Prostate gland (tissue), 2 donors: ENCODE data around the gene CFAP100. TPM values are rescaled to one million over a fixed set of nuclear protein-coding genes. Genes with fewer than 3 reads are reported as not detected.

Experiments used
- DNase-seq: peaks from one replicate; pipeline ENCODE4 v3.0.0-alpha.2; 2019; ENCODE audit warnings: low spot score
- H3K27ac ChIP-seq, 2 donors: fragments of 200-600 bp; sonication (generic); 2 replicates each; pipeline ENCODE4 v1.5.1; 2017 to 2019
- H3K27me3 ChIP-seq: fragments of 200-600 bp; sonication (generic); replicated peaks from 2 replicates; pipeline ENCODE4 v1.5.1; 2019; ENCODE audit not compliant: insufficient read depth
- H3K36me3 ChIP-seq, 2 donors: fragments of 200-600 bp; sonication (generic); 1 replicate in 1 of 2; 2 replicates in 1 of 2; pipeline versions ENCODE4 v1.5.1 to v1.8.1; 2017 to 2019
- H3K4me1 ChIP-seq: fragments of 200-600 bp; sonication (generic); replicated peaks from 2 replicates; pipeline ENCODE4 v1.5.1; 2019
- H3K4me3 ChIP-seq, 2 donors: fragments of 200-600 bp; sonication (generic); 2 replicates each; pipeline ENCODE4 v1.5.1; 2017 to 2019
- H3K9me3 ChIP-seq: fragments of 200-600 bp; sonication (generic); 2 replicates; pipeline ENCODE4 v1.5.1; 2017
- POLR2A ChIP-seq: fragments of 450-650 bp; IDR thresholded peaks from one replicate; pipeline ENCODE4 v1.6.1; 2016; ENCODE audit warnings: antibody characterized with exemption, mild to moderate bottlenecking
- POLR2AphosphoS5 ChIP-seq: sonication (generic); formaldehyde crosslinking; IDR thresholded peaks from one replicate; pipeline ENCODE4 v1.6.1; 2017; ENCODE audit warnings: antibody characterized with exemption
- WGBS: methylation state at CpG from one replicate; pipeline ENCODE4 v1.1.5; 2018; 5-methylcytosine and 5-hydroxymethylcytosine counted together
- intact Hi-C: fragments of 100-400 bp; cut with DNase I; formaldehyde crosslinking; loops from one replicate; pipeline ENCODE4 v1.14.2; 2022
- total RNA-seq, 2 donors: library from RNA; depleted of rRNA; stranded (reverse); fragments of >200 nt; gene quantifications; one replicate each; pipeline ENCODE4 v1.1.0, GENCODE V29; 2016
- TF ChIP-seq, protein P1 (sequence below), 4 experiments: fragments of 200-600 bp in 2 of 4; fragments of 450-650 bp in 2 of 4; sonication (generic) in 2 of 4; IDR thresholded peaks; 1 replicate in 3 of 4; 2 replicates in 1 of 4; pipeline ENCODE4 v1.5.1; 2016 to 2019; ENCODE audit warnings: antibody characterized with exemption in 4 of 4, mild to moderate bottlenecking in 2 of 4, moderate library complexity in 2 of 4

The CFAP100 gene
- total RNA-seq, 2 donors from 2014 or later, result 2.3 TPM; not detected in 1

- no peak overlapping the region for H3K27ac ChIP-seq
- no peaks in the 10 kb centered on the region for H3K27me3 ChIP-seq
- intact Hi-C loops, result no loop called here
- no peaks in the 10 kb centered on the region for H3K36me3 ChIP-seq
- H3K4me1 ChIP-seq, result no peaks in the 10 kb centered on the region
- H3K4me3 ChIP-seq, result no peak overlapping the region
- H3K9me3 ChIP-seq, result no peaks in the 10 kb centered on the region
- DNase-seq, result no peak
- 88% methylated on average over 9 of the region's 9 CpGs for WGBS
- TF ChIP-seq POLR2A (no peak), POLR2AphosphoS5 (no peak)
- TF ChIP-seq, protein P1, sequence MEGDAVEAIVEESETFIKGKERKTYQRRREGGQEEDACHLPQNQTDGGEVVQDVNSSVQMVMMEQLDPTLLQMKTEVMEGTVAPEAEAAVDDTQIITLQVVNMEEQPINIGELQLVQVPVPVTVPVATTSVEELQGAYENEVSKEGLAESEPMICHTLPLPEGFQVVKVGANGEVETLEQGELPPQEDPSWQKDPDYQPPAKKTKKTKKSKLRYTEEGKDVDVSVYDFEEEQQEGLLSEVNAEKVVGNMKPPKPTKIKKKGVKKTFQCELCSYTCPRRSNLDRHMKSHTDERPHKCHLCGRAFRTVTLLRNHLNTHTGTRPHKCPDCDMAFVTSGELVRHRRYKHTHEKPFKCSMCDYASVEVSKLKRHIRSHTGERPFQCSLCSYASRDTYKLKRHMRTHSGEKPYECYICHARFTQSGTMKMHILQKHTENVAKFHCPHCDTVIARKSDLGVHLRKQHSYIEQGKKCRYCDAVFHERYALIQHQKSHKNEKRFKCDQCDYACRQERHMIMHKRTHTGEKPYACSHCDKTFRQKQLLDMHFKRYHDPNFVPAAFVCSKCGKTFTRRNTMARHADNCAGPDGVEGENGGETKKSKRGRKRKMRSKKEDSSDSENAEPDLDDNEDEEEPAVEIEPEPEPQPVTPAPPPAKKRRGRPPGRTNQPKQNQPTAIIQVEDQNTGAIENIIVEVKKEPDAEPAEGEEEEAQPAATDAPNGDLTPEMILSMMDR (IDR thresholded peaks at IDR 0.05), result no peak
Observed at GRCh38 chr3:126452213-126452612, 57.5 kb downstream of the CFAP100 start.

GRCh38 chr3:126454025-126454424, 59.3 kb downstream of the CFAP100 start:
- WGBS, result 77% methylated on average over 1 of the region's 1 CpG
- DNase-seq, result no peak
- Histone ChIP-seq H3K9me3 (no peaks in the 10 kb centered on the region), H3K27ac (no peak overlapping the region), H3K4me1 (no peaks in the 10 kb centered on the region), H3K36me3 (no peaks in the 10 kb centered on the region), H3K4me3 (no peak overlapping the region), H3K27me3 (no peaks in the 10 kb centered on the region)
- intact Hi-C loops, result no loop called here
- TF ChIP-seq, protein P1 (IDR thresholded peaks at IDR 0.05), result no peak
- no peak for TF ChIP-seq POLR2AphosphoS5
- no peak for TF ChIP-seq POLR2A

GRCh38 chr3:126454437-126455198, 59.9 kb downstream of the CFAP100 start:
- Histone ChIP-seq H3K4me1 (no peaks in the 10 kb centered on the region), H3K9me3 (no peaks in the 10 kb centered on the region), H3K27ac (no peak overlapping the region), H3K4me3 (no peak overlapping the region), H3K27me3 (no peaks in the 10 kb centered on the region), H3K36me3 (peaks cover 0 to 5% of the 10 kb centered on the region in 2 donors)
- WGBS, result 88% methylated on average over 6 of the region's 6 CpGs
- no peak for TF ChIP-seq POLR2A
- no peak for TF ChIP-seq POLR2AphosphoS5
- TF ChIP-seq, protein P1 (IDR thresholded peaks at IDR 0.05), result no peak
- no peak for DNase-seq
- intact Hi-C loops, result no loop called here

DNA sequence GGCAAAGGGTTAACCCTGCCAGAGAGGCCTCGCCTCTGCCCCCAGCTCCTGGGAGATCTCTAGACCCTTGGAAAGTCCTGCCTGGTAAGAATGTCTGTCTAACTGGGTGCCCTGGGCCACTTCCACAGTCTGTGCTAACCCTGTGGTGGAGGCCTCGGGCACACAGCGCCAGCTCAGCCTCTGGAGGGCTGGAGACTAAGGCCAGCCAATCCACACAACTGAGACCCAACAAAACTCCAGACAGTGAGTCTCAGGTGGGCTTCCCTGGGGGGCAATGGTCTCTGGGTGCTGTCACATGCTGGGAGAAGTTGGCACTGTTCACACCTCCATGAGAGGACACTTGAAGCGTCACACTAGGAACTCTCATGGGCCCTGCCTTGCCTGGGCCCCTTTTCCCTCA, 61.5 kb downstream of the CFAP100 start:
- 78% methylated on average over 4 of the region's 4 CpGs for WGBS
- H3K36me3 ChIP-seq, result peaks cover 7 to 9% of the 10 kb centered on the region in 2 donors
- H3K4me1 ChIP-seq, result no peaks in the 10 kb centered on the region
- TF ChIP-seq POLR2A, result no peak
- no peak for TF ChIP-seq POLR2AphosphoS5
- TF ChIP-seq, protein P1 (IDR thresholded peaks at IDR 0.05), result no peak
- no peaks in the 10 kb centered on the region for H3K27me3 ChIP-seq
- intact Hi-C loops, result no loop called here
- no peak overlapping the region for H3K4me3 ChIP-seq
- H3K27ac ChIP-seq, result no peak overlapping the region
- no peak for DNase-seq
- H3K9me3 ChIP-seq, result no peaks in the 10 kb centered on the region
